Measurements from ENCODE around the gene FER.

GRCh38 chr5:108998216-108998615 is 250.5 kb downstream of the FER start:
- TF ChIP-seq CTCF (IDR thresholded peaks at IDR 0.05) (no peak), POLR2A (IDR thresholded peaks at IDR 0.05) (no peak)
